AG04449 (cell line): ENCODE data around the gene CNIH2.
"Not testable (repeated sequence)": the region's sequence is repeated elsewhere in the genome, so short reads cannot be mapped to it uniquely, and the experiment has no call there.

ENCODE experiments used
- CTCF ChIA-PET: fragments of 350-600 bp; formaldehyde crosslinking; extraction: SDS; loops from one replicate; lab custom pipeline; 2021; ENCODE audit warnings: antibody characterized with exemption; lab: Yijun Ruan, JAX
- POLR2A ChIA-PET: fragments of 400-600, 350-600 bp; formaldehyde crosslinking; extraction: SDS; loops from one replicate; lab custom pipeline; 2020; ENCODE audit warnings: antibody characterized with exemption, inconsistent platforms; lab: Yijun Ruan, JAX
- DNase-seq: peaks from one replicate; pipeline ENCODE4 v3.0.0-alpha.2; 2010; ENCODE audit warnings: low read depth, low spot score
- H3K4me3 ChIP-seq: 2 replicates; pipeline ENCODE4 v1.5.1; 2011; ENCODE audit warnings: low read depth, mild to moderate bottlenecking, control low read depth, low read length
- CTCF ChIP-seq: IDR thresholded peaks from one replicate; pipeline ENCODE4 v1.5.1; 2011; ENCODE audit warnings: mild to moderate bottlenecking, moderate library complexity, low read length, control low read depth, inconsistent platforms; ENCODE audit not compliant: insufficient read depth; ENCODE audit errors: missing control alignments

Gene CNIH2

GRCh38 chr11:66248903-66249302, 29.1 kb upstream of the CNIH2 start:
- CTCF ChIA-PET: interaction anchor here (1.8 kb wide), 1 partner anchor 10 kb away, joined by 6 read pairs; no protein-coding TSS in a partner anchor
- H3K4me3 ChIP-seq: no peak overlapping the region
- TF ChIP-seq CTCF: no peak
- POLR2A ChIA-PET: no interaction called here
- DNase-seq: no peak

GRCh38 chr11:66251809-66252208, 26.2 kb upstream of the CNIH2 start:
- no peak for DNase-seq
- ChIA-PET CTCF (interaction anchor here (0.9 to 1.4 kb wide), 4 partner anchors 10 to 15 kb away, joined by 3 to 4 read pairs (median 4); no protein-coding TSS in a partner anchor), POLR2A (no interaction called here)
- TF ChIP-seq CTCF: no peak
- H3K4me3 ChIP-seq: no peak overlapping the region

- POLR2A ChIA-PET, H3K4me3 ChIP-seq, DNase-seq: not testable (repeated sequence)
- CTCF ChIA-PET: interaction anchor here (1.0 kb wide), 2 partner anchors 12 to 15 kb away, joined by 3 read pairs; no protein-coding TSS in a partner anchor
These were observed 24.9 kb upstream of the CNIH2 start for GRCh38 chr11:66253081-66253480.

GRCh38 chr11:66258473-66258893, 19.5 kb upstream of the CNIH2 start:
- ChIA-PET POLR2A (interaction anchor here (0.8 kb wide), 1 partner anchor 31 kb away, joined by 3 read pairs; the partner anchor contains the start of gene YIF1A), CTCF (interaction anchor here (0.8 to 1.8 kb wide), 8 partner anchors 9 to 250 kb away, joined by 3 to 11 read pairs (median 4); partner anchors contain the start of gene BRMS1)
- TF ChIP-seq CTCF: no peak
- DNase-seq: no peak
- H3K4me3 ChIP-seq: peak overlapping the region; percentile 90

- POLR2A ChIA-PET: no interaction called here
- CTCF ChIA-PET: interaction anchor here (0.8 to 1.8 kb wide), 11 partner anchors 10 to 251 kb away, joined by 3 to 11 read pairs (median 4); partner anchors contain the start of gene BRMS1
- no peak overlapping the region for H3K4me3 ChIP-seq
- no peak for TF ChIP-seq CTCF
- no peak for DNase-seq
These were observed 18.8 kb upstream of the CNIH2 start for GRCh38 chr11:66259225-66259624.

- H3K4me3 ChIP-seq: no peak overlapping the region
- TF ChIP-seq CTCF: no peak
- POLR2A ChIA-PET: no interaction called here
- no peak for DNase-seq
- CTCF ChIA-PET: interaction anchor here (1.0 to 1.8 kb wide), 5 partner anchors 29 to 214 kb away, joined by 3 to 7 read pairs (median 5); no protein-coding TSS in a partner anchor
These were observed 18.0 kb upstream of the CNIH2 start for GRCh38 chr11:66259956-66260355.
